SH-SY5Y (cell line): ENCODE data around the gene HRH3.

Experiments used
- GATA2 ChIP-seq: IDR thresholded peaks from 2 replicates; pipeline ENCODE4 v1.6.1; 2011; ENCODE audit warnings: mild to moderate bottlenecking, low read depth, low read length
- GATA3 ChIP-seq: IDR thresholded peaks from 2 replicates; pipeline ENCODE4 v1.6.1; 2011; ENCODE audit warnings: low read depth, mild to moderate bottlenecking, low read length, moderate library complexity

DNA sequence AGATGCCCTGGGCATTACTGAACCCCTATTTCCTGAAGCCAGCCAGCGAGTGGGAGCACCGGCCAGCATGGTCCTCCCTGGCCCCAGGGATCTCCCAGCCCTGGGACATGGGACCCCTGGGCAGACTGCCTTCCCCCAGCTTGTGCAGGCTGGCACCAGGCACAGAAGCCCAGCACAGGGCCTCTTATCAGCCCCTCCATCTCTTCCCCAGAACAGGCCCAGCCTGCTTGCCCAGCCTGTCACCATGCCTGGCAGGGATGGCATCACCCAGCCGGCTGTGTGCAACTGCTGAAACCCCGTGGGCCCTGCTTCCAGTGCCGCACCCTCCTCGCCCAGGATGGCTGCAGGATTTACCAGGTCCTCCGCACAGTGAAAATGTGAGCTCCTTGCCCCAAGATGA, 12.1 kb upstream of the HRH3 start:
- TF ChIP-seq GATA3, result no peak
- peak; percentile 100 for TF ChIP-seq GATA2
